MM.1S (cell line): ENCODE results near the gene PAK2.
"Not testable (repeated sequence)": the region's sequence is repeated elsewhere in the genome, so short reads cannot be mapped to it uniquely, and the experiment has no call there.

Experiments used
- CTCF ChIP-seq: fragments of 300-600 bp; sonication (generic); IDR thresholded peaks from 2 replicates; pipeline ENCODE4 v1.5.1; 2016; ENCODE audit warnings: antibody characterized with exemption, low read length, mixed read lengths
- EZH2 ChIP-seq: fragments of 300-600 bp; sonication (generic); optimal IDR thresholded peaks from 2 replicates; pipeline ENCODE3; 2017; ENCODE audit warnings: low read depth, mild to moderate bottlenecking, antibody characterized with exemption, low read length, mixed read lengths

GRCh38 chr3:196848375-196848774, 108.7 kb downstream of the PAK2 start:
- TF ChIP-seq CTCF, EZH2: not testable (repeated sequence)
